C4-2B (cell line): ENCODE data around the gene POLR2B.

Source experiments
- CTCF ChIP-seq: fragments of 450-650 bp; conservative IDR thresholded peaks from 2 replicates; pipeline ENCODE4 v1.5.1; 2017; ENCODE audit warnings: mild to moderate bottlenecking
- ZFX ChIP-seq: fragments of 450-650 bp; IDR thresholded peaks from 2 replicates; pipeline ENCODE4 v1.6.1; 2017

GRCh38 chr4:56941403-56941802 is 37.3 kb upstream of the POLR2B start:
- TF ChIP-seq CTCF (no peak), ZFX (no peak)
